Fibroblast of pulmonary artery (primary cell): ENCODE measurements around the gene RIMKLA.

Source experiments
- DNase-seq: peaks from one replicate; pipeline ENCODE4 v3.0.0-alpha.2; 2010; ENCODE audit warnings: low read depth
- H3K4me3 ChIP-seq: replicated peaks from 2 replicates; pipeline ENCODE4 v1.5.1; 2011; ENCODE audit warnings: low read depth, mild to moderate bottlenecking, control low read depth, low read length, moderate library complexity
- CTCF ChIP-seq: IDR thresholded peaks from 2 replicates; pipeline ENCODE4 v1.5.1; 2011; ENCODE audit warnings: mild to moderate bottlenecking, control low read depth, low read length, inconsistent platforms; ENCODE audit errors: missing control alignments

Gene RIMKLA

GRCh38 chr1:42392255-42392654 is 11.7 kb downstream of the RIMKLA start:
- DNase-seq, result no peak
- TF ChIP-seq CTCF, result no peak
- H3K4me3 ChIP-seq, result no peak overlapping the region

DNA sequence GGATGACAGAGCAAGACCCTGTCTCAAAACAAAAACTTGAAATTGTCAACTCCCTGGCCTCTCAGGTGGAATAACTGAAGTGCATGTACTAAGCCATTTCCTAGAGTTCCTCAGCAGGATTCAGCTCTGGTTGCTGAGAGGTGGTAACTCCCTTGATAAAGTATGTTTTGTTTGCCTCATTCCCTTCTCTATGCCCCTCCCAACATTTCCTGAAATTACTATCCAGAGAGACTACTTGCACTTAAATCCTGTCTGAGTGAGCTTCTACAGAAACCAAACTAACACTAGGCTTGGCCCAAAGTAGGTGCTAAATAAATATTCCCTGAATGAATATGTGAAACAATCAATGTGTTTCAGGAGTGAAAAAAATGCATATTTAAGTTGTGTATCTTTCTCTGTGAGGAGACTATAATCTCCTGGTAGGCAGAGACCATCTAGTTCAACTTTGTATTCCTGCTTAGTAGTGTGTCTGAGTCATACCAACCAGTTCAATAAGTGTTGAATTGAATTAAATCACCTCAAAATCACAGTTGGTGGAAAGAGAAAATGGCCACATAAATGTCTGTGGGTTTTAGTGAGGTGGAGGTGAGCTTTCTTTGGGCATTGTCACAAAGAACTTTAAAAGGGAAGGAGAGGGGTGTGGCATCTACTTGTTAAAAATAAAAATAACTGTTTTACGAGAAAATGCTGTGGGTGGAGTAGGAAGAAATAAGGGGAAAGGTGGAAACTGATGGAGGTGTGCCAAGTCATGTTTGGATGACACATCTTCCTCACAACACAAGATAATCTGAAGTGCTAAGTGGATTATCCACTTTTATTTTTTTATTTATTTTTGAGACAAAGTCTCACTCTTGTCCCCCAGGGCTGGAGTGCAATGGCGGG is 12.6 kb downstream of the RIMKLA start:
- no peak for TF ChIP-seq CTCF

DNA sequence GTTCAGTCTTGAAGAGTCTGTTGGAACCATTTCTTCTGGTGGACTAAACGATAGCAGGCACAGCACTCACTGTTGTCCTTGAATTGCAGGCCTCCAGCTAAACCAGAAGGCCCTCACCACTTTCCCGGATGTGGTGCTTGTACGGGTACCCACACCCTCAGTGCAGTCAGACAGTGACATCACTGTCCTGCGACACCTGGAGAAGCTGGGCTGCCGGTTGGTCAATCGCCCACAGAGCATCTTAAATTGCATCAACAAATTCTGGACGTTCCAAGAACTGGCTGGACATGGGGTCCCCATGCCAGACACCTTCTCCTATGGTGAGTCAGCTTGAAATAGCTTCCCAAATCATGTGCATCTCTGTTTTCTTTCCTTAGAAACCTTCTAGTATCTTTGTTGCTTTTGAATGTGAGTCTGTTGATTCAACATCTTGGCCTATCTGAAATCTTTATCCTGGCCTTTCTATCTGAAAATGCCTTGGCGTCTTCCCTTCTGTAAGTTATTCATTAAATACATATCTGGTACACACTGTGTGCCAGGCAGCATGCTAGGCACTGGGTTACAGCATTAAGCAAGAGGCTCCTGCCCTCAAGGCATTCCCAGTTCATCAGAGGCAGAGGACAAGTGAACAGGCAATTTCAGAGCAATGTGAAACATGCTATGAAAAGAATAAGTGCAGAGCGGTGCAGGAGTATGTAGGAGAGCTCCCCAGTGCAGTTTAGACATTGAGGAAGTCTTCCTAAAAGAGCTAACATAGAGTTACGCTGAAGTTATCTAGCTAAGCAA is 18.9 kb downstream of the RIMKLA start:
- H3K4me3 ChIP-seq, result no peak overlapping the region
- DNase-seq, result no peak
- no peak for TF ChIP-seq CTCF

More for the DNA sequence above, 12.6 kb downstream of the RIMKLA start:
- no peak for DNase-seq
- no peak overlapping the region for H3K4me3 ChIP-seq

DNA sequence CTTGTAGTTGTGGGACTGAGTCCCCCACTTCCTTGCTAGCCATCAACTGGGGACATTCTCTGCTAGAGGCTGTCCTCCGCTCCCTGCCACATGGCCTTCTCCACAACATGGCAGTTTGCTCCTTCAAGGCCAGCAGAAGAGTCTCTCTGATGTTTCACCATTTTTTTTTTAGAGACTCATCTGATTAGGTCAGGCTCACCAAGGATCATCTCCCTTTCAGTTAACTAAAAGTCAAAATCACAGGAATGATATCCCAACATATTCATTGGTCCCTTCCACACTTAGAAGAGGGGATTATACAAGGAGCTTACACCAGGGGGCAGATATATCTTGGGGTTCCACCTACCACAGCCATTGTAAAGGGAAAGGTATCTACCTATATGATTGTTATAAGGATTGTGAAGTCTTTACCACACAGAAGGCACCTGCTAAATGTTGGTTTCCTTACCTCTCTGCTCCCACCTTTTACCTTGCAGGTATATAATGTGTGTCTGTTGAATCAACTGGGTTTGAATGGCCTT is 23.3 kb downstream of the RIMKLA start:
- no peak overlapping the region for H3K4me3 ChIP-seq
- no peak for TF ChIP-seq CTCF
- no peak for DNase-seq

- DNase-seq, result no peak
- no peak for TF ChIP-seq CTCF
- H3K4me3 ChIP-seq, result no peak overlapping the region
Observed at GRCh38 chr1:42414551-42415496, 34.2 kb downstream of the RIMKLA start.

- no peak for TF ChIP-seq CTCF
- H3K4me3 ChIP-seq, result no peak overlapping the region
- DNase-seq, result no peak
Observed at GRCh38 chr1:42417166-42417565, 36.6 kb downstream of the RIMKLA start.
